GM12891 (cell line): ENCODE results near the gene TCF7.

Experiments
- PAX5 ChIP-seq: IDR thresholded peaks from 2 replicates; pipeline ENCODE4 v1.6.1; 2011; ENCODE audit warnings: low read length, moderate library complexity, mild to moderate bottlenecking; ENCODE audit not compliant: insufficient read depth, severe bottlenecking
- POLR2A ChIP-seq: IDR thresholded peaks from 2 replicates; pipeline ENCODE4 v1.6.1; 2011; ENCODE audit warnings: low read depth, low read length, control low read depth
- POLR2AphosphoS5 ChIP-seq: IDR thresholded peaks from 2 replicates; pipeline ENCODE4 v1.6.1; 2011; ENCODE audit warnings: low read depth, low read length, control low read depth
- POU2F2 ChIP-seq: IDR thresholded peaks from 2 replicates; pipeline ENCODE4 v1.6.1; 2011; ENCODE audit warnings: low read depth, mild to moderate bottlenecking, control low read depth, low read length, moderate library complexity
- SPI1 ChIP-seq: IDR thresholded peaks from 2 replicates; pipeline ENCODE4 v1.6.1; 2011; ENCODE audit warnings: low read depth, low read length, control low read depth
- TAF1 ChIP-seq: IDR thresholded peaks from 2 replicates; pipeline ENCODE4 v1.6.1; 2011; ENCODE audit warnings: low read depth, low read length, control low read depth

DNA sequence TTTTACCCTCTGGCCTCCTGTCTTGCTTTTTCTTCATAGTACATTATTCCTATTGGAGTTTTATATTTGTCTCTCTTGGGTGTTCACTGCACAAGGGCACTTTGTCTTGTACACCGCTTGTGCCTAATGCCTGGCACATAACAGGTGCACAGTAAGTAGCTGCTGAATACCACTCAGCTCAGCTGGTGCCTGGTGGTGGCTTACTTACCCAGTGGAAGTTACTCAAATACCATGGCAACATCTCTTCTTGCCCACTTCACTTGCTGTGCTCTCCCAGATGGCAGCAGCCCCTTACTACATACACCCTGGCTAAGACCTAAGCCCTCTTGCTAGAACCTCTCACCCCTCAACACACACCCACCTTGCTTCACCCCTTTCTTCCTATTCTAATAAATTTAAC, 73.6 kb downstream of the TCF7 start:
- no peak for TF ChIP-seq POLR2A
- no peak for TF ChIP-seq POLR2AphosphoS5
- TF ChIP-seq SPI1, result no peak
- no peak for TF ChIP-seq TAF1
- no peak for TF ChIP-seq POU2F2
- no peak for TF ChIP-seq PAX5
